Mesenchymal stem cell (in vitro differentiated cells and primary cell): ENCODE results near the gene MCAM. TPM values are rescaled to one million over a fixed set of nuclear protein-coding genes. Genes with fewer than 3 reads are reported as not detected.

ENCODE experiments used
- DNase-seq: peaks from one replicate; pipeline ENCODE4 v3.0.0-alpha.2; 2013
- H2AFZ ChIP-seq: one replicate; pipeline ENCODE4 v1.6.1; 2013; ENCODE audit warnings: low read depth, mild to moderate bottlenecking, control low read depth, inconsistent platforms, low read length, moderate library complexity
- H2AK5ac ChIP-seq: 2 replicates; pipeline ENCODE4 v1.6.1; 2013; ENCODE audit warnings: low read length, moderate library complexity, mild to moderate bottlenecking, inconsistent platforms; ENCODE audit not compliant: severe bottlenecking
- H2BK120ac ChIP-seq: one replicate; pipeline ENCODE4 v1.6.1; 2013; ENCODE audit warnings: low read depth, mild to moderate bottlenecking, inconsistent platforms, low read length, moderate library complexity
- H2BK12ac ChIP-seq, 2 experiments: one replicate each; pipeline ENCODE4 v1.6.1; 2013; ENCODE audit warnings: inconsistent platforms in 2 of 2, low read length in 2 of 2, mild to moderate bottlenecking in 2 of 2, moderate library complexity in 2 of 2, control low read depth in 1 of 2
- H2BK15ac ChIP-seq: one replicate; pipeline ENCODE4 v1.6.1; 2013; ENCODE audit warnings: mild to moderate bottlenecking, low read depth, inconsistent platforms; ENCODE audit not compliant: poor library complexity, severe bottlenecking
- H2BK5ac ChIP-seq: 2 replicates; pipeline ENCODE4 v1.6.1; 2013; ENCODE audit warnings: low read depth, mild to moderate bottlenecking, low read length, control low read depth, inconsistent platforms; ENCODE audit not compliant: poor library complexity, severe bottlenecking
- H3K14ac ChIP-seq, 2 experiments: one replicate each; pipeline ENCODE4 v1.6.1; 2013; ENCODE audit warnings: inconsistent platforms in 2 of 2, low read length in 2 of 2, control low read depth in 1 of 2, mild to moderate bottlenecking in 1 of 2, moderate library complexity in 1 of 2
- H3K18ac ChIP-seq, 2 experiments: one replicate each; pipeline ENCODE4 v1.6.1; 2013; ENCODE audit warnings: inconsistent platforms in 2 of 2, low read length in 2 of 2, control low read depth in 1 of 2, low read depth in 1 of 2, mild to moderate bottlenecking in 1 of 2
- H3K23ac ChIP-seq, 2 experiments: one replicate each; pipeline ENCODE4 v1.6.1; 2013; ENCODE audit warnings: inconsistent platforms in 2 of 2, low read length in 2 of 2, mild to moderate bottlenecking in 2 of 2, moderate library complexity in 2 of 2, control low read depth in 1 of 2
- H3K27ac ChIP-seq: 2 replicates; pipeline ENCODE4 v1.5.1; 2013; ENCODE audit warnings: mild to moderate bottlenecking, moderate library complexity, low read length, control low read depth, inconsistent platforms; ENCODE audit not compliant: poor library complexity, severe bottlenecking
- H3K27me3 ChIP-seq, 2 experiments: 2 replicates each; pipeline versions ENCODE4 v1.6.1 to v1.7.0; 2013; ENCODE audit warnings: low read length in 2 of 2, mild to moderate bottlenecking in 2 of 2, moderate library complexity in 2 of 2, control low read depth in 1 of 2, inconsistent platforms in 1 of 2; ENCODE audit not compliant: control insufficient read depth in 1 of 2, insufficient read depth in 1 of 2
- H3K36me3 ChIP-seq, 2 experiments: 2 replicates each; pipeline versions ENCODE4 v1.6.1 to v1.7.0; 2013; ENCODE audit warnings: low read length in 2 of 2, control low read depth in 1 of 2, inconsistent platforms in 1 of 2, low read depth in 1 of 2, mild to moderate bottlenecking in 1 of 2; ENCODE audit not compliant: insufficient read depth in 2 of 2, control insufficient read depth in 1 of 2
- H3K4ac ChIP-seq, 2 experiments: one replicate each; pipeline ENCODE4 v1.6.1; 2013; ENCODE audit warnings: inconsistent platforms in 2 of 2, low read length in 2 of 2, mild to moderate bottlenecking in 2 of 2, moderate library complexity in 2 of 2, control low read depth in 1 of 2, low read depth in 1 of 2
- H3K4me1 ChIP-seq: 2 replicates; pipeline ENCODE4 v1.6.1; 2013; ENCODE audit warnings: low read depth, low read length, control low read depth; ENCODE audit not compliant: control insufficient read depth, insufficient read depth
- H3K4me2 ChIP-seq: 2 replicates; pipeline ENCODE4 v1.6.1; 2013; ENCODE audit warnings: low read length, mild to moderate bottlenecking, inconsistent platforms; ENCODE audit not compliant: poor library complexity, severe bottlenecking
- H3K4me3 ChIP-seq, 2 experiments: 2 replicates each; pipeline versions ENCODE4 v1.5.1 to v1.7.0; 2013; ENCODE audit warnings: low read length in 2 of 2, mild to moderate bottlenecking in 2 of 2, control low read depth in 1 of 2, low read depth in 1 of 2; ENCODE audit not compliant: insufficient read depth in 1 of 2
- H3K79me1 ChIP-seq: replicated peaks from 2 replicates; pipeline ENCODE4 v1.6.1; 2013; ENCODE audit warnings: mild to moderate bottlenecking, control low read depth, low read length, inconsistent platforms; ENCODE audit not compliant: poor library complexity, severe bottlenecking
- H3K9ac ChIP-seq: 2 replicates; pipeline ENCODE4 v1.7.0; 2013; ENCODE audit warnings: mild to moderate bottlenecking, low read length, moderate library complexity
- H3K9me3 ChIP-seq: 2 replicates; pipeline ENCODE4 v1.7.0; 2013; ENCODE audit warnings: mild to moderate bottlenecking, low read length; ENCODE audit not compliant: control insufficient read depth
- H4K8ac ChIP-seq: one replicate; pipeline ENCODE4 v1.6.1; 2013; ENCODE audit warnings: inconsistent platforms, mild to moderate bottlenecking, low read length, moderate library complexity
- H4K91ac ChIP-seq: one replicate; pipeline ENCODE4 v1.6.1; 2013; ENCODE audit warnings: mild to moderate bottlenecking, low read length, inconsistent platforms
- WGBS: methylation state at CpG from one replicate; pipeline ENCODE4 v1.1.7; 2013; ENCODE audit warnings: mixed read lengths; 5-methylcytosine and 5-hydroxymethylcytosine counted together
- small RNA-seq: library from polyadenylated mRNA; stranded (forward); fragments of <200 nt; extraction: miRNeasy Mini kit (QIAGEN cat#:217004); gene quantifications from one replicate; pipeline ENCODE3, GENCODE V24; 2013; ENCODE audit warnings: low read depth

The MCAM gene

GRCh38 chr11:119258983-119259382 is 57.9 kb downstream of the MCAM start:
- Histone ChIP-seq H3K9me3 (no peaks in the 10 kb centered on the region), H4K91ac (no peak overlapping the region), H3K9ac (no peak overlapping the region), H3K14ac (no peak overlapping the region), H3K4me3 (no peak overlapping the region), H4K8ac (no peak overlapping the region), H2BK12ac (no peak overlapping the region), H3K27ac (no peak overlapping the region), H2AK5ac (no peak overlapping the region), H3K79me1 (peaks cover 10% of the 10 kb centered on the region), H2BK5ac (no peak overlapping the region), H3K23ac (no peak overlapping the region), H3K18ac (no peak overlapping the region), H3K27me3 (no peaks in the 10 kb centered on the region), H3K36me3 (peaks cover 6% of the 10 kb centered on the region in 2 experiments), H2AFZ (no peak overlapping the region), H3K4ac (no peak overlapping the region), H3K4me1 (no peaks in the 10 kb centered on the region), H2BK120ac (no peak overlapping the region), H3K4me2 (no peak overlapping the region), H2BK15ac (no peak overlapping the region)
- WGBS: 96% methylated on average over 3 of the region's 3 CpGs
- DNase-seq: peak; percentile 1

Small RNAs within 50 kb of the gene (small RNA-seq; reads per million reads assigned to genes)
- not detected for gene RF01225
- not detected for gene RNU6-262P
